Upper lobe of right lung (tissue), 1 donor: ENCODE measurements around the gene HNRNPC. TPM values are rescaled to one million over a fixed set of nuclear protein-coding genes. Genes with fewer than 3 reads are reported as not detected.
"Not testable (repeated sequence)": the region's sequence is repeated elsewhere in the genome, so short reads cannot be mapped to it uniquely, and the experiment has no call there.

Experiments
- ATAC-seq: fragments of 200-7000 bp; cut with Tn5 transposase; one replicate; pipeline ENCODE4 v1.9.1; 2020; ENCODE audit warnings: mild to moderate bottlenecking, moderate library complexity
- DNase-seq: peaks from one replicate; pipeline ENCODE4 v3.0.0-alpha.2; 2020
- H3K27ac ChIP-seq: fragments of 200-600 bp; one replicate; pipeline ENCODE4 v1.8.0; 2022
- H3K27me3 ChIP-seq: fragments of 200-600 bp; one replicate; pipeline ENCODE4 v1.8.0; 2022; ENCODE audit warnings: mild to moderate bottlenecking
- H3K36me3 ChIP-seq: fragments of 200-600 bp; one replicate; pipeline ENCODE4 v1.8.0; 2022
- H3K4me1 ChIP-seq: fragments of 200-600 bp; one replicate; pipeline ENCODE4 v1.8.0; 2022
- H3K4me3 ChIP-seq: fragments of 200-600 bp; one replicate; pipeline ENCODE4 v1.8.0; 2022; ENCODE audit warnings: mild to moderate bottlenecking
- H3K9me3 ChIP-seq: fragments of 200-600 bp; one replicate; pipeline ENCODE4 v1.8.0; 2022
- intact Hi-C: fragments of 100-400 bp; cut with DNase I; formaldehyde crosslinking; loops from one replicate; pipeline ENCODE4 v1.11.0; 2022
- total RNA-seq: library from RNA; stranded (reverse); fragmentation: NEBNext Ultra II Directional; extraction: Animal tissue kit (Norgen Biotek cat#: 25700); gene quantifications from one replicate; pipeline ENCODE4 v1.2.1, GENCODE V29; 2021
- TF ChIP-seq, protein P1 (sequence below): fragments of 200-600 bp; IDR thresholded peaks from one replicate; pipeline ENCODE4 v1.8.0; 2022; ENCODE audit warnings: antibody characterized with exemption
- donor health status: DM: no; HTN: yes; CAD: no; lungs with severe emphysema.

The HNRNPC gene
- total RNA-seq, 1 donor from 2014 or later: 368 TPM

GRCh38 chr14:21300892-21301291 is 31.6 kb upstream of the HNRNPC start:
- H3K27ac ChIP-seq: no peak overlapping the region
- H3K4me3 ChIP-seq: peak overlapping the region; percentile 36
- H3K4me1 ChIP-seq: peaks cover 6% of the 10 kb centered on the region
- peak; percentile 55 for ATAC-seq
- DNase-seq: peak; percentile 66
- TF ChIP-seq, protein P1, sequence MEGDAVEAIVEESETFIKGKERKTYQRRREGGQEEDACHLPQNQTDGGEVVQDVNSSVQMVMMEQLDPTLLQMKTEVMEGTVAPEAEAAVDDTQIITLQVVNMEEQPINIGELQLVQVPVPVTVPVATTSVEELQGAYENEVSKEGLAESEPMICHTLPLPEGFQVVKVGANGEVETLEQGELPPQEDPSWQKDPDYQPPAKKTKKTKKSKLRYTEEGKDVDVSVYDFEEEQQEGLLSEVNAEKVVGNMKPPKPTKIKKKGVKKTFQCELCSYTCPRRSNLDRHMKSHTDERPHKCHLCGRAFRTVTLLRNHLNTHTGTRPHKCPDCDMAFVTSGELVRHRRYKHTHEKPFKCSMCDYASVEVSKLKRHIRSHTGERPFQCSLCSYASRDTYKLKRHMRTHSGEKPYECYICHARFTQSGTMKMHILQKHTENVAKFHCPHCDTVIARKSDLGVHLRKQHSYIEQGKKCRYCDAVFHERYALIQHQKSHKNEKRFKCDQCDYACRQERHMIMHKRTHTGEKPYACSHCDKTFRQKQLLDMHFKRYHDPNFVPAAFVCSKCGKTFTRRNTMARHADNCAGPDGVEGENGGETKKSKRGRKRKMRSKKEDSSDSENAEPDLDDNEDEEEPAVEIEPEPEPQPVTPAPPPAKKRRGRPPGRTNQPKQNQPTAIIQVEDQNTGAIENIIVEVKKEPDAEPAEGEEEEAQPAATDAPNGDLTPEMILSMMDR: no peak
- H3K9me3 ChIP-seq: no peaks in the 10 kb centered on the region
- intact Hi-C loops: no loop called here
- H3K27me3 ChIP-seq: peaks cover 12% of the 10 kb centered on the region
- no peaks in the 10 kb centered on the region for H3K36me3 ChIP-seq

DNA sequence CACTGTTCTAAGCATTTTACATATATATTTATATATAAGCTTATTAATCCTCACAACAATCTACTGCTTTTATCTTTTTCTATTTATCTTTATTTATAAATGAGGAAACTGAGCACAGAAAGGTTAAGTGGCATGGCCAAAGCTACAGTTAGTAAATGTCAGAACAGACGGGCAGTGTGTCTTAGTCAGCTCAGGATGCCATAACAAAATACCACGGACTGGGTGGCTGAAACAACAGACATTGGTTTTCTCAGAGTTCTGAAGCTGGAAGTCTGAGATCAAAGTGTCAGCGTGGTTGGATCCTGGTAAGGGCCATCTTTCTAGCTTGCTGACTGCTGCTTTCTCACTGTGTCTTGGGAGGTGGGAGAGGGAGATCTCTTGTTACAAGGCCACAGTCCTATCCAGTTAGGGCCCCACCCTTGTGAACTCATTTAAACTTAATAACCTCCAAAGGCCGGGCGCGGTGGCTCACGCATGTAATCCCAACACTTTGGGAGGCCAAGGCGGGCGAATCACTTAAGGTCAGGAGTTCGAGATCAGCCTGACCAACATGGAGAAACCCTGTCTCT is 30.4 kb upstream of the HNRNPC start:
- no peaks in the 10 kb centered on the region for H3K9me3 ChIP-seq
- no peak for DNase-seq
- intact Hi-C loops: no loop called here
- ATAC-seq: no peak
- no peak overlapping the region for H3K4me3 ChIP-seq
- H3K27me3 ChIP-seq: peaks cover 12% of the 10 kb centered on the region
- no peaks in the 10 kb centered on the region for H3K36me3 ChIP-seq
- no peak overlapping the region for H3K27ac ChIP-seq
- TF ChIP-seq, protein P1: no peak
- peaks cover 6% of the 10 kb centered on the region for H3K4me1 ChIP-seq

GRCh38 chr14:21298358-21298757 is 29.1 kb upstream of the HNRNPC start:
- Histone ChIP-seq H3K9me3 (no peaks in the 10 kb centered on the region), H3K27ac (no peak overlapping the region), H3K27me3 (peaks cover 12% of the 10 kb centered on the region), H3K4me3 (no peak overlapping the region), H3K36me3 (no peaks in the 10 kb centered on the region), H3K4me1 (peaks cover 6% of the 10 kb centered on the region)
- DNase-seq: no peak
- intact Hi-C loops: no loop called here
- TF ChIP-seq, protein P1: no peak
- no peak for ATAC-seq

- H3K9me3 ChIP-seq, H3K4me1 ChIP-seq, H3K27ac ChIP-seq, H3K36me3 ChIP-seq, DNase-seq, H3K27me3 ChIP-seq, H3K4me3 ChIP-seq, ATAC-seq, intact Hi-C loops: not testable (repeated sequence)
Measured at GRCh38 chr14:21294026-21294425, 24.8 kb upstream of the HNRNPC start.

GRCh38 chr14:21287168-21287567 is 17.9 kb upstream of the HNRNPC start:
- no peaks in the 10 kb centered on the region for H3K4me1 ChIP-seq
- H3K9me3 ChIP-seq: no peaks in the 10 kb centered on the region
- H3K36me3 ChIP-seq: no peaks in the 10 kb centered on the region
- no peak overlapping the region for H3K27ac ChIP-seq
- no peaks in the 10 kb centered on the region for H3K27me3 ChIP-seq
- no peak for ATAC-seq
- H3K4me3 ChIP-seq: no peak overlapping the region
- TF ChIP-seq, protein P1: no peak
- no peak for DNase-seq
- intact Hi-C loops: no loop called here

GRCh38 chr14:21286516-21286915 is 17.3 kb upstream of the HNRNPC start:
- H3K36me3 ChIP-seq, H3K9me3 ChIP-seq, H3K4me3 ChIP-seq, H3K27me3 ChIP-seq, intact Hi-C loops, H3K27ac ChIP-seq, ATAC-seq, H3K4me1 ChIP-seq, DNase-seq: not testable (repeated sequence)

- H3K9me3 ChIP-seq, intact Hi-C loops, H3K36me3 ChIP-seq, H3K27ac ChIP-seq, ATAC-seq, H3K4me1 ChIP-seq, H3K4me3 ChIP-seq, H3K27me3 ChIP-seq, DNase-seq: not testable (repeated sequence)
Measured at GRCh38 chr14:21281917-21282316, 12.7 kb upstream of the HNRNPC start.
